ENCODE data around the gene GPR157. TPM values are rescaled to one million over a fixed set of nuclear protein-coding genes. Genes with fewer than 3 reads are reported as not detected.

Gene GPR157
- total and polyA plus RNA-seq, 2 of the 13 experiments (the other 11 are each of a cell fraction or from before 2014, with no cell fraction given): 10.1 to 19.2 TPM

GRCh38 chr1:9118186-9118585 is 10.7 kb downstream of the GPR157 start:
- H3K4me1 ChIP-seq (ENCODE audit: insufficient read depth, low read length): peaks cover 56% of the 10 kb centered on the region
- H3K9ac ChIP-seq (ENCODE audit: insufficient read depth, low read depth, low read length): no peak overlapping the region
- WGBS (ENCODE audit: low lambda C conversion rate): 98% methylated on average over 4 of the region's 7 CpGs
- in situ Hi-C loops (cut with HindIII; ENCODE audit: extremely low pct_ligation_motif_present, low pct_unique_long_range_greater_than_20kb): no loop called here
- ATAC-seq (no peak), FAIRE-seq (no peak), DNase-seq (ENCODE audit: low spot score) (no peak)
- peaks cover 5 to 22% of the 10 kb centered on the region in 2 experiments; a peak in 3 of 5 replicates for H3K36me3 ChIP-seq (replicated peaks in 1 of 2; ENCODE audit: control insufficient read depth in 1 of 2, insufficient read depth in 2 of 2, low read length in 2 of 2)
- H3K9me3 ChIP-seq (ENCODE audit: low read length): no peaks in the 10 kb centered on the region
- BruUV-seq (replicated peaks): no TSS peak
- no peak overlapping the region for H3K27ac ChIP-seq (ENCODE audit: extremely low read length, insufficient read depth, low read length)
- no peak overlapping the region for H3K4me3 ChIP-seq (replicated peaks in 1 of 3; ENCODE audit: insufficient read depth in 1 of 3, low read depth in 2 of 3, low read length in 3 of 3)
- peaks cover 17% of the 10 kb centered on the region for H3K79me2 ChIP-seq (ENCODE audit: insufficient read depth, low read length)
- ChIA-PET POLR2A (no interaction called here), CTCF (ENCODE audit: low intra/inter-chr PET ratio, low total read pairs) (no interaction called here)
- no peak overlapping the region for H3K4me2 ChIP-seq (ENCODE audit: low read depth, low read length)
- H4K20me1 ChIP-seq (ENCODE audit: insufficient read depth, low read length): no peaks in the 10 kb centered on the region
- H3K27me3 ChIP-seq (ENCODE audit: control insufficient read depth in 1 of 2, insufficient read depth in 2 of 2, low read length in 2 of 2): no peaks in the 10 kb centered on the region
- no peak overlapping the region for H2AFZ ChIP-seq (ENCODE audit: low read length)
- intact Hi-C loops (cut with micrococcal nuclease; ENCODE audit: unreplicated experiment): no loop called here
- TF ChIP-seq ZNF652 (CRISPR knock-in tag; IDR thresholded peaks at IDR 0.05; ENCODE audit: borderline replicate concordance, low read depth) (no peak), ZNF747 (CRISPR knock-in tag; IDR thresholded peaks at IDR 0.05; ENCODE audit: borderline replicate concordance) (no peak), AFF4 (CRISPR knock-in tag; IDR thresholded peaks at IDR 0.05) (no peak), ZNF883 (CRISPR knock-in tag; IDR thresholded peaks at IDR 0.05; ENCODE audit: not compliant biosample characterization) (no peak), ZNF788 (CRISPR knock-in tag; IDR thresholded peaks at IDR 0.05; ENCODE audit: borderline replicate concordance) (no peak), ZNF30 (CRISPR knock-in tag; IDR thresholded peaks at IDR 0.05) (no peak), TOPORS (CRISPR knock-in tag; IDR thresholded peaks at IDR 0.05) (no peak), ZNF367 (CRISPR knock-in tag; IDR thresholded peaks at IDR 0.05; ENCODE audit: borderline replicate concordance) (no peak), SIX4 (CRISPR knock-in tag; IDR thresholded peaks at IDR 0.05) (no peak), FOSL2 (CRISPR knock-in tag; IDR thresholded peaks at IDR 0.05) (no peak), DDIT3 (CRISPR knock-in tag; IDR thresholded peaks at IDR 0.05) (no peak), SNAPC5 (CRISPR knock-in tag; IDR thresholded peaks at IDR 0.05; ENCODE audit: borderline replicate concordance) (no peak), SNAPC2 (CRISPR knock-in tag; IDR thresholded peaks at IDR 0.05) (no peak), ZNF646 (CRISPR knock-in tag; IDR thresholded peaks at IDR 0.05) (no peak), ZNF580 (CRISPR knock-in tag; IDR thresholded peaks at IDR 0.05; ENCODE audit: borderline replicate concordance, low read depth) (no peak)

Data from HepG2 (cell line).